ENCODE measurements around the gene BDKRB2. TPM values are rescaled to one million over a fixed set of nuclear protein-coding genes. Genes with fewer than 3 reads are reported as not detected.

BDKRB2 gene
- total RNA-seq, 2 donors from 2014 or later = 1.1 to 3.8 TPM

GRCh38 chr14:96214793-96215192, 10.2 kb downstream of the BDKRB2 start:
- Mint-ChIP-seq H3K4me1 (peaks cover 3% of the 10 kb centered on the region), H3K4me3 (no peak overlapping the region), H3K36me3 (ENCODE audit: low read depth) (peaks cover 16% of the 10 kb centered on the region), H3K27me3 (ENCODE audit: insufficient read depth) (no peaks in the 10 kb centered on the region), H3K27ac (no peak overlapping the region), H3K9me3 (peaks cover 11% of the 10 kb centered on the region)
- Histone ChIP-seq H3K36me3 (ENCODE audit: control insufficient read depth, insufficient read depth, low read length) (no peaks in the 10 kb centered on the region), H3K9me3 (ENCODE audit: control insufficient read depth, low read length) (peaks cover 10% of the 10 kb centered on the region), H3K27me3 (ENCODE audit: control insufficient read depth, insufficient read depth, low read length, poor library complexity, severe bottlenecking) (no peaks in the 10 kb centered on the region), H3K9ac (ENCODE audit: extremely low read depth, low read length, poor library complexity, severe bottlenecking) (no peak overlapping the region), H3K4me3 (ENCODE audit: low read length) (no peak overlapping the region), H3K4me1 (ENCODE audit: control insufficient read depth, insufficient read depth, low read length) (no peaks in the 10 kb centered on the region), H3K27ac (ENCODE audit: low read depth, low read length) (no peak overlapping the region)
- no peak for DNase-seq
- 84 to 96% methylated on average over 3 to 4 of the region's 4 CpGs for WGBS, 2 experiments (ENCODE audit: insufficient coverage in 1 of 2, insufficient read length in 1 of 2)
- TF ChIP-seq, protein P1, sequence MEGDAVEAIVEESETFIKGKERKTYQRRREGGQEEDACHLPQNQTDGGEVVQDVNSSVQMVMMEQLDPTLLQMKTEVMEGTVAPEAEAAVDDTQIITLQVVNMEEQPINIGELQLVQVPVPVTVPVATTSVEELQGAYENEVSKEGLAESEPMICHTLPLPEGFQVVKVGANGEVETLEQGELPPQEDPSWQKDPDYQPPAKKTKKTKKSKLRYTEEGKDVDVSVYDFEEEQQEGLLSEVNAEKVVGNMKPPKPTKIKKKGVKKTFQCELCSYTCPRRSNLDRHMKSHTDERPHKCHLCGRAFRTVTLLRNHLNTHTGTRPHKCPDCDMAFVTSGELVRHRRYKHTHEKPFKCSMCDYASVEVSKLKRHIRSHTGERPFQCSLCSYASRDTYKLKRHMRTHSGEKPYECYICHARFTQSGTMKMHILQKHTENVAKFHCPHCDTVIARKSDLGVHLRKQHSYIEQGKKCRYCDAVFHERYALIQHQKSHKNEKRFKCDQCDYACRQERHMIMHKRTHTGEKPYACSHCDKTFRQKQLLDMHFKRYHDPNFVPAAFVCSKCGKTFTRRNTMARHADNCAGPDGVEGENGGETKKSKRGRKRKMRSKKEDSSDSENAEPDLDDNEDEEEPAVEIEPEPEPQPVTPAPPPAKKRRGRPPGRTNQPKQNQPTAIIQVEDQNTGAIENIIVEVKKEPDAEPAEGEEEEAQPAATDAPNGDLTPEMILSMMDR (conservative IDR thresholded peaks at IDR 0.05) = no peak

GRCh38 chr14:96215452-96216244, 11.0 kb downstream of the BDKRB2 start:
- Histone ChIP-seq H3K9ac (ENCODE audit: extremely low read depth, low read length, poor library complexity, severe bottlenecking) (no peak overlapping the region), H3K4me3 (ENCODE audit: low read length) (no peak overlapping the region), H3K4me1 (ENCODE audit: control insufficient read depth, insufficient read depth, low read length) (no peaks in the 10 kb centered on the region), H3K9me3 (ENCODE audit: control insufficient read depth, low read length) (peaks cover 10% of the 10 kb centered on the region), H3K27ac (ENCODE audit: low read depth, low read length) (no peak overlapping the region), H3K36me3 (ENCODE audit: control insufficient read depth, insufficient read depth, low read length) (no peaks in the 10 kb centered on the region), H3K27me3 (ENCODE audit: control insufficient read depth, insufficient read depth, low read length, poor library complexity, severe bottlenecking) (no peaks in the 10 kb centered on the region)
- Mint-ChIP-seq H3K36me3 (ENCODE audit: low read depth) (peaks cover 10% of the 10 kb centered on the region), H3K27me3 (ENCODE audit: insufficient read depth) (no peaks in the 10 kb centered on the region), H3K9me3 (peaks cover 11% of the 10 kb centered on the region), H3K4me3 (no peak overlapping the region), H3K4me1 (peaks cover 3% of the 10 kb centered on the region), H3K27ac (no peak overlapping the region)
- TF ChIP-seq, protein P1 (conservative IDR thresholded peaks at IDR 0.05) = no peak
- DNase-seq = no peak
- 78 to 93% methylated on average over 6 to 7 of the region's 7 CpGs for WGBS, 2 experiments (ENCODE audit: insufficient coverage in 1 of 2, insufficient read length in 1 of 2)

GRCh38 chr14:96216627-96217026, 12.0 kb downstream of the BDKRB2 start:
- Histone ChIP-seq H3K9me3 (ENCODE audit: control insufficient read depth, low read length) (peaks cover 4% of the 10 kb centered on the region), H3K9ac (ENCODE audit: extremely low read depth, low read length, poor library complexity, severe bottlenecking) (no peak overlapping the region), H3K27me3 (ENCODE audit: control insufficient read depth, insufficient read depth, low read length, poor library complexity, severe bottlenecking) (no peaks in the 10 kb centered on the region), H3K27ac (ENCODE audit: low read depth, low read length) (no peak overlapping the region), H3K4me1 (ENCODE audit: control insufficient read depth, insufficient read depth, low read length) (no peaks in the 10 kb centered on the region), H3K4me3 (ENCODE audit: low read length) (no peak overlapping the region), H3K36me3 (ENCODE audit: control insufficient read depth, insufficient read depth, low read length) (no peaks in the 10 kb centered on the region)
- H3K27me3 Mint-ChIP-seq (ENCODE audit: insufficient read depth) = no peaks in the 10 kb centered on the region
- H3K9me3 Mint-ChIP-seq = peaks cover 9% of the 10 kb centered on the region
- no peak overlapping the region for H3K27ac Mint-ChIP-seq
- whole genome bisulfite sequencing, 2 experiments (ENCODE audit: insufficient coverage in 1 of 2, insufficient read length in 1 of 2) = no CpG with 5 or more reads among the region's 1 CpG
- no peak overlapping the region for H3K4me3 Mint-ChIP-seq
- TF ChIP-seq, protein P1 (conservative IDR thresholded peaks at IDR 0.05) = no peak
- H3K36me3 Mint-ChIP-seq (ENCODE audit: low read depth) = peaks cover 3% of the 10 kb centered on the region
- DNase-seq = no peak
- H3K4me1 Mint-ChIP-seq = peaks cover 3% of the 10 kb centered on the region
